Inflammatory macrophage (primary cell): ENCODE results near the gene NPHP3.
"Not testable (repeated sequence)": the region's sequence is repeated elsewhere in the genome, so short reads cannot be mapped to it uniquely, and the experiment has no call there.

Experiments
- DNase-seq, 2 donors: peaks; one replicate each; pipeline ENCODE4 v3.0.0-alpha.2; 2020 to 2022
- total RNA-seq, 18 experiments: gene quantifications; one replicate each; lab custom pipeline; 2026; ENCODE audit warnings: mixed read lengths in 6 of 18, inconsistent platforms in 2 of 18; lab: John Stamatoyannopoulos, UW

NPHP3 gene, protein sequence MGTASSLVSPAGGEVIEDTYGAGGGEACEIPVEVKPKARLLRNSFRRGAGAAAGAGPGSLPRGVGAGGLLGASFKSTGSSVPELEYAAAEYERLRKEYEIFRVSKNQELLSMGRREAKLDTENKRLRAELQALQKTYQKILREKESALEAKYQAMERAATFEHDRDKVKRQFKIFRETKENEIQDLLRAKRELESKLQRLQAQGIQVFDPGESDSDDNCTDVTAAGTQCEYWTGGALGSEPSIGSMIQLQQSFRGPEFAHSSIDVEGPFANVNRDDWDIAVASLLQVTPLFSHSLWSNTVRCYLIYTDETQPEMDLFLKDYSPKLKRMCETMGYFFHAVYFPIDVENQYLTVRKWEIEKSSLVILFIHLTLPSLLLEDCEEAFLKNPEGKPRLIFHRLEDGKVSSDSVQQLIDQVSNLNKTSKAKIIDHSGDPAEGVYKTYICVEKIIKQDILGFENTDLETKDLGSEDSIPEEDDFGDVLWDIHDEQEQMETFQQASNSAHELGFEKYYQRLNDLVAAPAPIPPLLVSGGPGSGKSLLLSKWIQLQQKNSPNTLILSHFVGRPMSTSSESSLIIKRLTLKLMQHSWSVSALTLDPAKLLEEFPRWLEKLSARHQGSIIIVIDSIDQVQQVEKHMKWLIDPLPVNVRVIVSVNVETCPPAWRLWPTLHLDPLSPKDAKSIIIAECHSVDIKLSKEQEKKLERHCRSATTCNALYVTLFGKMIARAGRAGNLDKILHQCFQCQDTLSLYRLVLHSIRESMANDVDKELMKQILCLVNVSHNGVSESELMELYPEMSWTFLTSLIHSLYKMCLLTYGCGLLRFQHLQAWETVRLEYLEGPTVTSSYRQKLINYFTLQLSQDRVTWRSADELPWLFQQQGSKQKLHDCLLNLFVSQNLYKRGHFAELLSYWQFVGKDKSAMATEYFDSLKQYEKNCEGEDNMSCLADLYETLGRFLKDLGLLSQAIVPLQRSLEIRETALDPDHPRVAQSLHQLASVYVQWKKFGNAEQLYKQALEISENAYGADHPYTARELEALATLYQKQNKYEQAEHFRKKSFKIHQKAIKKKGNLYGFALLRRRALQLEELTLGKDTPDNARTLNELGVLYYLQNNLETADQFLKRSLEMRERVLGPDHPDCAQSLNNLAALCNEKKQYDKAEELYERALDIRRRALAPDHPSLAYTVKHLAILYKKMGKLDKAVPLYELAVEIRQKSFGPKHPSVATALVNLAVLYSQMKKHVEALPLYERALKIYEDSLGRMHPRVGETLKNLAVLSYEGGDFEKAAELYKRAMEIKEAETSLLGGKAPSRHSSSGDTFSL (N-terminal part only)
- total RNA-seq, result 2.0 to 10.0 (median 4.5) reads per million in 18 experiments

DNA sequence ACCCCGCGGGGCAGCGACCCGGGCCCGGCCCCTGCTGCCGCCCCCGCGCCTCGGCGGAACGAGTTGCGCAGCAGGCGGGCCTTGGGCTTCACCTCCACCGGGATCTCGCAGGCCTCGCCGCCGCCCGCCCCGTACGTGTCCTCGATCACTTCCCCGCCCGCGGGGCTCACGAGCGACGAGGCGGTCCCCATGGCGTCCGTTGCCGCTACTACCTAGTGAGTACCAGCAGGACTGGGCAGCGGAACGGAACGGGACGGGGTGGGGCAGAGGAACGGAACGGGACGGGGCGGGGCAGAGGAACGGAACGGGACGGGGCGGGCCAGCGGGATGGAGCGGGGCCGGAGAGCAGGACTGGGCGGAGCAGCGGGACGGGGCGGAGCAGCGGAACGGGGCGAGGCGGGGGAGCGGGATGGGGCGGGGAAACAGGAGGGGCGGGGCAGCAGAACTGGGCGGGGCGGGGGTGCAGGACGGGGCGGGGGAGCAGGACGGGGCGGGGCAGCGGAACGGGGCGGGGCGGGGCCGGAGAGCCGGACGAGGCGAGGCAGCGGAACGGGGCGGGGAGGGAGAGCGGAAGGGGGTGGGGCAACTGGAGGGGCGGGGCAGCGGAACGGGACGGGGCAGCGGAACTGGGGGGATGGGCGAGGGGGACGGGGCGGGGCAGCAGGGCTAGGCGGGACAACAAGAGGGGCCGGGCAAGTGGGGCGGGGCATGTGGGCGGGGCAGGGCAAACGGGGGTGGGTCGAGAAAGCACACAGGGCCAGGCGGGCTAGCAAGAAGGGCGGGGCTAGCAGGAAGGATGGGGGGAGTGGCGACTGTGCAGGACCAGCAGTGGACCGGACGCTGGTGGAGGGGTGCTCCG lies at the start of gene NPHP3:
TSS of gene NPHP3 (minus strand) at position 245 of the 859 bp plus-strand sequence. CDS start at position 191, 54 bp downstream.
- peak; percentile 93 to 96 for DNase-seq

DNA sequence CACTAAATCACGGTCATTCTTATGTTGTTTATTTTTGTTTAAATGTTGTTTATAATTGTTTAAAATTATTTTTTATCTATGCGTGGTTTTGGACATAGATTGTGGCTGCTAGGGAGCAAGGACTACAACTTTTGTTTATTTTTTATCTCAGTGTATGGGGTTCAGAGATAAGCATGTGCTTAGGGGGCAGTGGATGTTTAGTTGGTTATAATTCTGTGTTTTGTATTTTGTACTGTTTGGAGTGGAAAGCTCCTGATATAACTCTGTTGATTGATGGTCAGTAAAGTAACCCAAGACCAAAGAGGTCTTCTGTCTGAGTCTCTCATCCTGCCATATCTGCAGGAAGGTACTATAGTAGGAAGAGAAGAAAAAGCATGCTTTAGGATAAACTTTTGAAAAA lies 36.5 kb upstream of the NPHP3 start:
- no peak for DNase-seq

DNA sequence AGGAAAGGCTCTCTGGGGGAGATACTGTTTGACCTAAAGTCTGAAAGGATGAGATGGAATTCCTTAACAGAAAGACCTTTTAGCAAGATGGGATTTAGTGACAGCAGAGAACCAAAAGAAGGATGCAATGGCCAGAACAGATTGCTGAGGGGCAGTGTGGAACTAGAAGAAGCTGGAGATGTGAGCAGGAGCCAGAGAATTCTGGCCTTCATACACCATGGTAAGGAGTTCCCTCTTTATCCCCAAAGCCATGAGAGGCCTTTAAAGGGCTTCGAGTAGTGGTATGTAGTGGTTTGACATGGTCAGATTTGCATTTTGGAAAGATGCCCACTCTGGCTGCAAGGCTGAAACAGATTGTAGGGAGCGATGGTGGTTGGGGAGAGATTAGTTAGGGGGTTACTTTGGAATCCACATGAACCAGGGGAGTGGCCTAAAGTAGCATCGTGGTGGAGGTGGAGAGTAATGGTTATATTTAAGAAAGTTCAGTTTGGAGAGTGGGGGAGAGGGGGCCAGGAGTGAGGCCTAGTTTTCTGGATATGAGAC lies 34.0 kb upstream of the NPHP3 start:
- DNase-seq, result no peak

DNA sequence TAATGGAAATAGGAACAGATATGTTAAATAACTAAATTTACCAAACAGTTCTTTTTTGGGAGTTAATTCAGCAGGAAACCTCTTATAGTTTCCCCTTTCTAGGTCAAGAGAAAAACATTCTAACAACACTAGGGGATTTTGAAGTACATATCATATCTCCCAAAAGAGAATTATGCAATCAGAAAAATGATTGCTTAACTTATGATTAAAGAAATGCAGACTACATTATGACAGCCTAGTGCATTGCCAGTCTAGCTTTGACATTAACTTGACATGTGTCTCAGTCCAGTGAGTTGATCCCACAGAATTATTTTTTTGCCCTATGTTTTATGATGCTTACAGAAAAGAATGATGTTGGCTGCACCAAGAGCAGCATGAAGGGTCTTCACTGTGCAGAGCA lies 31.7 kb upstream of the NPHP3 start:
- no peak for DNase-seq

DNA sequence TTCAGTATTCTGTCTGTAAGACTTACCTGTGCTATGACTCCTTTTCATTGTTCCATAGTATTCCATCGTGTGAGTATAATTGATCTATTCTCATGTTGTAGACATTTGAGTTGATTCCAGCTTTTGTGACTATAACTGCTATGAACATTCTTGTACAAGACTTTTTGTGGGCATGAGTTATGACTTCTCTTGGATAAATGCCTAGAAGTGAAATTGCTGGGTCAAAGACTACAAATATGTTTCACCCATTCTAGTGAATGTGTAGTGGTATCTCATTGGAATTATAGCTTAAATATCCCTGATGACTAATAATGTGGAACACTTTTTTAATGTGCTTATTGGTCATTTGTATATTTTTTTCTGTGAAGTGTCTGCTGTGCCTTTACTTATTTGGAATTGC lies 27.6 kb upstream of the NPHP3 start:
- no peak for DNase-seq

DNA sequence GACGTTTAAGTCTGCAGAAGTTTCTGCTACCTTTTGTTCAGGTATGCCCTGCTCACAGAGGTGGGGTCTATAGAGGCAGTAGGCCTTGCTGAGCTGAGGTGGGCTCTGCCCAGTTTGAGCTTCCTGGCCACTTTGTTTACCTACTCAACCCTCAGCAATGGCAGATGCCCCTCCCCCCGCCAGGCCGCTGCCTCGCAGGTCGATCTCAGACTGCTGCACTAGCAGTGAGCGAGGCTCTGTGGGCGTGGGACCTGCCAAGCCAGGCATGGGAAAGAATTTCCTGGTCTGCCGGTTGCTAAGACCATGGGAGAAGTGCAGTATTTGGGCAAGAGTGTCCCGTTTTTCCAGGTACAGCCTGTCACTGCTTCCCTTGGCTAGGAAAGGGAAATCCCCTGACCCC lies 24.5 kb upstream of the NPHP3 start:
- DNase-seq, result not testable (repeated sequence)

DNA sequence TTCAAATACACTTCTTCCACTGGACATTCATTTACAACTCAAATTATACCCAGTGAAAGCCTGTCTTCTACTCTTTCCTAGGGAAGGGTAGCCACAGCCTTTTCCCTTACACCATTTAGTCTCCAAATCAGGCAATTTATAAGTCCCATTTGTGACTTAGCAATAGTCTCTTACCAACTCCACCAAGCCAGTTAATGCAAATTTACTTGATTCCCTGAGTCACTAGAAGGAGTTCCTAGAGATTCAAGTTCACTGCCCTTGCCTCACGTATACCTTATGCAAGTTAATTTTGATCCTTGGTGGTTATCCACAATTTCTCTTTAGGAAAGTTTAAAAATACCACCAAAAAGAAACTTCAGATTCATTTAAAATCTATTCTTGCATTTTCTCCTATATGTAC lies 16.1 kb upstream of the NPHP3 start:
- no peak for DNase-seq

DNA sequence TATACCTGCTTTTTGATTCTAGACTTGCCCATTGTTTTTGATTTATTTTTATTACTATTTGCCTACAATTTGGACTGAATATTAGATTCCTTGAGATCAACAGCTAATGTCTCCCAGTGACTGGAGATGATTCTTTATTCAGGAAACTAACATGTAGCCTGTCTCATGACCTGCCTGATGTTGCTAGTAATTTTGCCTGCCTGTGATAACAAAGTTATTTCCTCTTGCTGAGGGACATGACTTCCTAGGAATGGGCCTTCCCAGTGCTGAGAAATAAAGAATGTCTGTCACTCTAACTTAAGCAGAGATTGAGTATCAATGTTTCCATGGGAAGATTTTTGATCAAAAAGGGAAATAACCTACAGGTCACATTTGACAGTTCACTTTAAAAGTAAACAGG lies 13.4 kb upstream of the NPHP3 start:
- no peak for DNase-seq

DNA sequence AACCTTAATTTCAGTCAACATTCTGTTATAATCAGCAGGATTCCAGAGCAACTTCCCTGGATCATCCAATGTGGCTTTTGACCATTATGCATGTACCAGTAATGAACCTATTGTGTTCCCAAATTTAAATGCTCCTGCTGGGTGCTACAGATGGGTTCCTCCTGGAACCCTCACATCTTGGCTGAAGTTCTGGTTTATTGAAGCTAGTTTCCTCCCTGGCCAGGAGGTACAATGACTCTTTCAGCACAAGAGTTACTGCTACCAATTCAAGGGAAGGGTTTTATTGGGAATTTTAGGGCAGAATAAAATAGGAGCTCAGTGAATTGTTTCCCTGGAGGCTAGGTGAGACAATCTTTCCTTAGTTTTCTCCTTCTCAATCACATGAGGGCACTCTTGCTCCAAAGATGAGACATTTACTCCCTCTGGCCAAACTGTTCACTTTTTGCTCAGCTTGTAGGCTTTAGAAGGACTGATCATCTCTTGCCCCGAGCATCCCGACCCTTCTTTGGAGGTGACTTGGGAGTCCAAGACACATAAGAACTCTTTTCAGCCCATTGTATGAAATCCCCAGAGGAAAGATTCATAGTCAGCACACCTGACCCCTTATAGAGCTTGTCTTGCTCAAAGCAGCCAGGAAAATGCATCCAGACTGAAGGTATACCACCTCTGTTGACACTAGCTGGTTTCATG lies 8.8 kb upstream of the NPHP3 start:
- peak in 1 of 2 donors; percentile 9 for DNase-seq

DNA sequence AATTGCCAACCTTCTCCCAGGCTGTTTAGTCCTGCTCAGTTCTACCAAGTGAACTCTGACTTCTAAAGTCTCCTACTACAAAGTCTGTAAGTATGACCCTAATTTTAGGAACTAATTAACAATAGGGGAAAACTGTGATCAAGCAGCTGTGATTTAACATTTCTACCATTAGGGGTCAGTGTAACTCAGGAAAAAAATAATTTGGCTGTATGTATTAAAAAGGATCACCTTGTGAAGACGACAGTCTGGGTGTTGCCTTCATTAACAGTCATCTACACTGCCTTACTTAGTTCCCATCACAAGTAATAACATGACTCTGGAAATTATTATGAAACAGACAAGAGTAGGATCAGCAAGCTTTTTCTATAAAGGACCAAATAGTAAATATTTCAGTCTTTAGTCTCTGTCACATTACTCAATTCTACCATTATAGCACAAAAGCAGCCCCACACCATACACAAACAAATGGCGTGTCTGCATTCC lies 4.2 kb upstream of the NPHP3 start:
- DNase-seq, result peak; percentile 38 to 68

DNA sequence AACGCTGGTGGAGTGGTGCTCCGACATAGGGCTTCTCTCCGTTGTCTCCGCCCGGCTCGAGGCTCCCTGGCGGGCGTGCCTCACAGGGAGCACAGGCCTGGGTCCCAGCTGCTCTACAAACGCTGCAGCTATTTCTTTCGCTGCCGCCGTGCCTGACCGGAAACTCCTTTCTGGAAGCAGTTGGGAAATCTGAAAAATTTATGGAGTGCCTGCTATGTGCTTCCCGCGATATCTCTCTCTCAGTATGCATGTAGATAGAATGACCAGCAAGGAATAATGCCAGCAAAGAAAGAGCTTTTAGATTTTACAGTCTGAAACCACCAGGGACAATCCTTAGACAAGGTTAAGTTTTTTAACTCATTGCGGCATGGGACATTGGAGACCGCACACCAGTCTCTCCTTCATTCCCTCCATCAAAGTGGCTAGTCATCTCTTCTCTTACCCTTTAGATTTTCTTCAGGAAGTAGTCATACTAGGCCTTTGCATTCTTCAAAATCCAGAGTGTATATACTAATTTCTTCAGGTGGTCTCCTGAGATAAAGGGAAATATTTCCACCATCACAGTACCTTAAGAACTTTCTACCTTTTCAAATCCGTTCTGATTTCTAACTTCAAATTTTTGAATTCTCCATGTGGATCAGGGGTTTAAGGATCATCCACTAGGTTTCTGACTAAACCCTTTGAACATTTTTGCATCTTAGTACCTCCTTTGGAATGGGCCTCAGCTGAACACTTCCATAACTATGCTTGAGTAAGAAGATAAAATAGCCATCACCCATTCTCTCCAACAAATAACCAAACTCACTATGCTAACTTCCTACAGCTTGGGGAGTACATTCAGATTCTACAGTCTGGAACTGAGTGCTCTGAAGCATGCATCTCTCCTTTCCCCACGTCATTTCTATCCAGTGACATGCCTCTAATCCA lies 1.1 kb upstream of the NPHP3 start:
- DNase-seq, result no peak

DNA sequence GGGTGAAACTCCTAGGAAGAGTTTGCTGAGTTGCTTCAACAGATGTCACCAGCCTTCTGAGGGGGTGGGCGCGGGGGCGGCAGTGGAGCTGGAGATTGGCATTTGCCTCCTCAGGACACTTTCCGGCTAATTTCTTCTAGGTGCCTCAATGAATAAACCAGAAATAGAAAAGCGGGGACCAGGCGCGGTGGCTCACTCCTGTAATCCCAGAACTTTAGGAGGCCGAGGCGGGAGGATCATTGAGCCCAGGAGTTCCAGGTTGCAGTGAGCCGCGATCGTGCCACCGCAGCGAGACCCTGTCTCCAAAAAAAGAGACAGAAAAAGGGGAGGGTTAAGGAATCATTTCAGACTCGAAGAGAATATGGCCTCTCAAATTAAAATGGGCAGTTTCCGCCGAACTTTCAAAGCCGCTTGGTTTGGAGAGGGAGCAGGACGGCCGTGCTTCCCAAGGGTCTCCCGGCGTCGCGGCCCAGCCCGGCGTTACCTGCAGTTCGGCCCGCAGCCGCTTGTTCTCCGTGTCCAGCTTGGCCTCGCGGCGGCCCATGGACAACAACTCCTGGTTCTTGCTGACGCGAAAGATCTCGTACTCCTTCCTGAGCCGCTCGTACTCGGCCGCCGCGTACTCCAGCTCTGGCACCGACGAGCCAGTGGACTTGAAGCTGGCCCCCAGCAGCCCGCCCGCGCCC lies 587 bp downstream of the NPHP3 start:
- DNase-seq, result peak; percentile 43 to 60

DNA sequence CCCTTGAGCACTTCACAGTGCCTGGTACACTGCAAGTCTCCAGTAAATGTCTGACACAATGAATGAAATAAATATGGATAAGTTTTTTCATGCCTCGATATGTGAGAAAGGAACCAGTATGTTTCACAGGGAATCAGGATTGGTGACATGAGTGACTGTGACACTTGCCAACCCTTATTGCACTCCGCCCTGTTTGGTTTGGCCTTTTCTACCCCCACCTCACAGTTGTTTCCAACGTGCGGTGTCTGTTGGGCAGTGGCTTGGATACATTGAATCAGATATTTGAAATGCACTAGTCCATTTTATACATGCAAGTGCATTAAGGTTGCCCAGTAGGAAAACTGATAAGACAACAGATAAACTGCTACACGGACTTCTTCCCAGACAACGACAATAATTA lies 2.0 kb downstream of the NPHP3 start:
- no peak for DNase-seq

DNA sequence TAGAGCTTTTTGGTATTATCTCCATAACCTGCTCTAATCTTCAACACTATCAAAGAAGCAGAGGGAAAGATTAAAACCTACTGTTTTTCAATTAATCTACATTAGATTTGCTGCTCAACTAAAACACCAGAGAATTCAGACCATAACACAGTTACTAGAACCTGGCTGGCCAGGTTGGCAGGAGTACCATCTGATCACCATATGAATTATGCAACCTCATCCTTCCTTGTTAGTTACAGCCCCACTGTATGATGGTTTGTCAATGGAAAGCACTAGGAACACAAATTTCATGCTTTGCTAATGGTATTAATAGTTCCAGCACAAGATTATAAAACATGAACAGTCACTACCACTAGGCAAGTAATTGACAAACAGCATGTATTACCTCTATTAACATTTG lies 5.8 kb downstream of the NPHP3 start:
- no peak for DNase-seq

DNA sequence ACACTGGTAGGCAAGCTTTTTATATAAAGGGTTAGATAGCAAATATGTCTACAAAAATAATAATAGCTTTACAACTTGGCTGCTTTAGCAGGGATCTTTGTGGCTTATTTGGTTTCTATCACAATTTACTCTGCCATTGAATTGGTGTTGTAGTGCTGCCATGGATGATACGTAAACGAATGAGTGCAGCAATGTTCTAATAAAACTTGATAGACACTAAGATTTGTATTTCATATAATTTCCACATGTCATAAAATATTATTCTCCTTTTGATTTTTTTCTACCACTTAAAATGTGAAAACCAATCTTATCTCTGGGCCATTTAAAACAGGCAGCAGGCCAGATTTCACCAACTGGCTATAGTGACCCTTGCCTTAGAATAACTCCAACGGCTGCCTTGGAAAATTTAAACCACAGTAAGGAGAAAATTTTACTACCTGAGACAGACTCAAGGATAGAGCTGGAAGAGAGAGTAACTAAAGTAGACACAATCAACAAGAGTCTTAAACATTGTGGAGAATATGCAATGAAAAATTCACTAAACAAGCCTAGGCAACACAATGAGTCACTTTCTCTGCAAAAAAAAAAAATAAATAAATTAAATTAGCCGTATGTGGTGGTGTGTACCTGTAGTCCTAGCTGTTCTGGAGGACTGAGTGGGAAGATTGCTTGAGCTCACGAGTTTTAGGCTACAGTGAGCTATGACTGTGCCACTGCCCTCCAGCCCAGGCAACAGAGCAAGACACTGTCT lies 8.1 kb downstream of the NPHP3 start:
- DNase-seq, result no peak

DNA sequence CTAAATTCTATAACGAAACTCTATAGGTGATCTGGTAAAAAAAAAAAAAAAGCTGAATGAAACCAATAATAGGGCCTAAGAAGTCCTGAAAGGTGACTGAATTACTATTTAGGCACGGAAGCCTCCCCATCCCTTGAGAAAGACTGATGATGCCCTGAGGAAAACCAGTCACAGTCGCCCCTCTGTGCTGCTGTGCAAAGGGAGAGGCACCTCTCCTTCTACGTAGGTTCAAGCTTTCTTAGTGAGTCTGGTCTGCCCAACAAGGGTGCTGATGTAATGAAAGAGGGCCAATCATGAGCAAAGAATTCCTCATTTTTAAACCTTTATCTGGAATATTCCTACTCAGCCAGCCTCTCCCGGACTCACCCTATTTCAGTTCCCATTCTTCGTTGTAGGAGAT lies 11.9 kb downstream of the NPHP3 start:
- no peak for DNase-seq

DNA sequence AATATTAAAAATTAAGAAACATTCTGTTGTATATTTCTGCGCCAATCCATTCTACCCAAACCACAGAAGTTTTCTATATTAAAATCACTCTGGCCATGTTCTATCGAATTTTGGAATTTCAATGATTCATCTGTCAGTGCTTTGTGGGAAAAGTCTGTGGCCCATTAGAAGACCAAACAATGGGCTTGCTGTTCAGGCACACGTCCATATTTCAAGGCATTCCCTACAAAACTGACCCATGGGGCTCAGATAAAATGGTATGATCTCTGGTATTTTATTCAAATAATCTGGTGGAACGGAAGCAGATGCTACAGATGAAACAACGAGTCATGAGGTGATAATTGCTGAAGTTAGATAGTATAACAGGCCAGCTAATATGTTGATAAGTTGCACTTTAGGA lies 12.4 kb downstream of the NPHP3 start:
- no peak for DNase-seq

DNA sequence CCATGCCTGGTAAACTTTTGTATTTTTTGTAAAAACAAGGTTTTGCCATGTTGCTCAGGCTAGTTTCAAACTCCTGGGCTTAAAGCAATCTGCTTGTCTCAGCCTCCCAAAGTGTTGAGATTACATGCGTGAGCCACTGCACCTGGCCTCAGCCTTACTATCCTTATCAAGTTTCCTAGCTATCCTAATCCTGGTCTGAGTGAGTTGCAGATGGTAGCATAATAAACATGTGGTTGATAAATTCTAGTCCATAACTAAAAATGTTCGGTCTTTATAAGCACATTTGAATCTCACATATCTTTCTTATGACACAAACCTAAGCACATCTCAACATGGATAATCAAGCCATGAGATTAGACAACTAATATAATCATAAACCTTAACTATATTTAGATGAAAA lies 18.5 kb downstream of the NPHP3 start:
- DNase-seq, result no peak
